K562 (cell line): ENCODE results near the gene WBP1. TPM values are rescaled to one million over a fixed set of nuclear protein-coding genes. Genes with fewer than 3 reads are reported as not detected.

Source experiments
- CHAMP1 ChIP-seq: fragments of 450-650 bp; IDR thresholded peaks from 2 replicates; pipeline ENCODE4 v1.6.1; 2016; ENCODE audit warnings: mild to moderate bottlenecking
- HMG20B ChIP-seq: fragments of 250-450 bp; sonication (Bioruptor Pico); IDR thresholded peaks from 2 replicates; pipeline ENCODE4 v1.5.0; 2021; ENCODE audit warnings: mild to moderate bottlenecking
- NONO ChIP-seq, 2 experiments: fragments of 200-400 bp in 1 of 2; fragments of 450-650 bp in 1 of 2; formaldehyde crosslinking in 1 of 2; IDR thresholded peaks; 2 replicates each; pipeline ENCODE4 v1.6.1; 2017; ENCODE audit warnings: low read depth in 2 of 2, mild to moderate bottlenecking in 2 of 2, moderate library complexity in 2 of 2, low read length in 1 of 2
- POU5F1 ChIP-seq: fragments of 150-350 bp; IDR thresholded peaks from 2 replicates; pipeline ENCODE4 v1.6.1; 2014; ENCODE audit warnings: borderline replicate concordance, low read length, low read depth, mild to moderate bottlenecking; ENCODE audit not compliant: partially characterized antibody
- RFX7 ChIP-seq: fragments of 250-450 bp; sonication (Bioruptor Pico); IDR thresholded peaks from 2 replicates; pipeline ENCODE4 v1.5.1; 2021; ENCODE audit warnings: mild to moderate bottlenecking
- polyA plus RNA-seq, 8 experiments: library from polyadenylated mRNA; depleted of rRNA in 4 of 8; stranded (reverse) in 5 of 8; unstranded in 3 of 8; fragments of >200 nt; fragmentation: Nextera tagmentation in 2 of 8; fragmentation: Illumina TruSeq in 1 of 8; extraction: Ambion mirVana in 2 of 8; extraction: Trizol in 1 of 8; gene quantifications; 2 replicates each; pipeline versions ENCODE4 v1.2.1 to v1.2.3, GENCODE V29; 2011 to 2014; ENCODE audit warnings: inconsistent platforms in 1 of 8, missing spikeins in 1 of 8
- total RNA-seq, 7 experiments: library from RNA; depleted of rRNA in 6 of 7; stranded (reverse); fragments of >200 nt in 6 of 7; fragmentation: Illumina TruSeq in 2 of 7; extraction: Trizol in 2 of 7; gene quantifications; 2 replicates each; pipeline versions ENCODE4 v1.2.1 to v1.2.3, GENCODE V29; 2011 to 2021; ENCODE audit warnings: low replicate concordance in 1 of 7
- TF ChIP-seq, protein P1 (sequence below): sonication (generic); formaldehyde crosslinking; IDR thresholded peaks from 2 replicates; pipeline ENCODE4 v1.8.1; 2023; ENCODE audit warnings: mild to moderate bottlenecking, missing genetic modification reagents
- TF ChIP-seq, protein P2 (sequence below): fragments of 250-450 bp; sonication (Bioruptor Pico); IDR thresholded peaks from 2 replicates; pipeline ENCODE4 v1.8.0; 2021; ENCODE audit warnings: moderate library complexity, mild to moderate bottlenecking, inconsistent platforms
- TF ChIP-seq, protein P3 (sequence below): fragments of 250-450 bp; sonication (Bioruptor Pico); IDR thresholded peaks from 2 replicates; pipeline ENCODE4 v1.8.0; 2022; ENCODE audit warnings: inconsistent platforms

The WBP1 gene
- total and polyA plus RNA-seq, 9 of the 15 experiments (the other 6 are each of a cell fraction or from before 2014, with no cell fraction given): 1.9 to 27.7 (median 14.2) TPM

DNA sequence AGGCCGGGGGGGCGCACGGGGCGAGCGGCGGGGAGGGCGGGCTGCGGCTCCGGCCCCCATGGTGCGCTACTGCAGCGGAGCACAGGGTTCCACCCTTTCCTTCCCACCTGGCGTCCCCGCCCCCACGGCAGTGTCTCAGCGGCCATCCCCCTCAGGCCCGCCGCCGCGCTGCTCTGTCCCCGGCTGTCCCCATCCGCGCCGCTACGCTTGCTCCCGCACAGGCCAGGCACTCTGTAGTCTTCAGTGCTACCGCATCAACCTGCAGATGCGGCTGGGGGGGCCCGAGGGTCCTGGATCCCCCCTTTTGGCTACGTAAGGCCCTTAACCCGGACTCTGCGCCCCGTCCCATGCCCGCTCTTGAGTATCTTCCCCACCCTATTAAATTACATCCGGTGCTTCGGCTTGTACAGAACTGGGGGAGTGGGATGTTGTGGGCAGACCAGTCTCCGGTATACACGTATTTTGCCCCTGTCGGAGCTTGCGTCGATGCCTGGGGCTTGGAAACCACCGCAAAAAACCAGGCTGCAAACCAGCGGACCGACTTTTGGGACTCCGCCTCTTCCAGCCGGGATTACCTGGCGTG, 598 bp upstream of the WBP1 start (continued):
- TF ChIP-seq CHAMP1: no peak
- TF ChIP-seq POU5F1: no peak
- TF ChIP-seq, protein P1, sequence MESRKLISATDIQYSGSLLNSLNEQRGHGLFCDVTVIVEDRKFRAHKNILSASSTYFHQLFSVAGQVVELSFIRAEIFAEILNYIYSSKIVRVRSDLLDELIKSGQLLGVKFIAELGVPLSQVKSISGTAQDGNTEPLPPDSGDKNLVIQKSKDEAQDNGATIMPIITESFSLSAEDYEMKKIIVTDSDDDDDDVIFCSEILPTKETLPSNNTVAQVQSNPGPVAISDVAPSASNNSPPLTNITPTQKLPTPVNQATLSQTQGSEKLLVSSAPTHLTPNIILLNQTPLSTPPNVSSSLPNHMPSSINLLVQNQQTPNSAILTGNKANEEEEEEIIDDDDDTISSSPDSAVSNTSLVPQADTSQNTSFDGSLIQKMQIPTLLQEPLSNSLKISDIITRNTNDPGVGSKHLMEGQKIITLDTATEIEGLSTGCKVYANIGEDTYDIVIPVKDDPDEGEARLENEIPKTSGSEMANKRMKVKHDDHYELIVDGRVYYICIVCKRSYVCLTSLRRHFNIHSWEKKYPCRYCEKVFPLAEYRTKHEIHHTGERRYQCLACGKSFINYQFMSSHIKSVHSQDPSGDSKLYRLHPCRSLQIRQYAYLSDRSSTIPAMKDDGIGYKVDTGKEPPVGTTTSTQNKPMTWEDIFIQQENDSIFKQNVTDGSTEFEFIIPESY (CRISPR knock-in tag): peak; percentile 37; the same call in 1 of the 2 replicates
- TF ChIP-seq NONO (IDR thresholded peaks at IDR 0.05; ENCODE audit: low read depth in 2 of 2, low read length in 1 of 2): 0 out of 4 replicates have a peak, but pooled peaks of 1 of the 2 experiments have one; percentile 29
- no peak for TF ChIP-seq RFX7 (CRISPR knock-in tag)
- TF ChIP-seq, protein P2, sequence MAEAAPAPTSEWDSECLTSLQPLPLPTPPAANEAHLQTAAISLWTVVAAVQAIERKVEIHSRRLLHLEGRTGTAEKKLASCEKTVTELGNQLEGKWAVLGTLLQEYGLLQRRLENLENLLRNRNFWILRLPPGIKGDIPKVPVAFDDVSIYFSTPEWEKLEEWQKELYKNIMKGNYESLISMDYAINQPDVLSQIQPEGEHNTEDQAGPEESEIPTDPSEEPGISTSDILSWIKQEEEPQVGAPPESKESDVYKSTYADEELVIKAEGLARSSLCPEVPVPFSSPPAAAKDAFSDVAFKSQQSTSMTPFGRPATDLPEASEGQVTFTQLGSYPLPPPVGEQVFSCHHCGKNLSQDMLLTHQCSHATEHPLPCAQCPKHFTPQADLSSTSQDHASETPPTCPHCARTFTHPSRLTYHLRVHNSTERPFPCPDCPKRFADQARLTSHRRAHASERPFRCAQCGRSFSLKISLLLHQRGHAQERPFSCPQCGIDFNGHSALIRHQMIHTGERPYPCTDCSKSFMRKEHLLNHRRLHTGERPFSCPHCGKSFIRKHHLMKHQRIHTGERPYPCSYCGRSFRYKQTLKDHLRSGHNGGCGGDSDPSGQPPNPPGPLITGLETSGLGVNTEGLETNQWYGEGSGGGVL: no peak
- TF ChIP-seq, protein P3, sequence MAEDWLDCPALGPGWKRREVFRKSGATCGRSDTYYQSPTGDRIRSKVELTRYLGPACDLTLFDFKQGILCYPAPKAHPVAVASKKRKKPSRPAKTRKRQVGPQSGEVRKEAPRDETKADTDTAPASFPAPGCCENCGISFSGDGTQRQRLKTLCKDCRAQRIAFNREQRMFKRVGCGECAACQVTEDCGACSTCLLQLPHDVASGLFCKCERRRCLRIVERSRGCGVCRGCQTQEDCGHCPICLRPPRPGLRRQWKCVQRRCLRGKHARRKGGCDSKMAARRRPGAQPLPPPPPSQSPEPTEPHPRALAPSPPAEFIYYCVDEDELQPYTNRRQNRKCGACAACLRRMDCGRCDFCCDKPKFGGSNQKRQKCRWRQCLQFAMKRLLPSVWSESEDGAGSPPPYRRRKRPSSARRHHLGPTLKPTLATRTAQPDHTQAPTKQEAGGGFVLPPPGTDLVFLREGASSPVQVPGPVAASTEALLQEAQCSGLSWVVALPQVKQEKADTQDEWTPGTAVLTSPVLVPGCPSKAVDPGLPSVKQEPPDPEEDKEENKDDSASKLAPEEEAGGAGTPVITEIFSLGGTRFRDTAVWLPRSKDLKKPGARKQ (CRISPR knock-in tag): 0 out of 2 replicates have a peak, but pooled peaks have one; percentile 62
- no peak for TF ChIP-seq HMG20B
